ENCODE measurements around the gene RXFP4. TPM values are rescaled to one million over a fixed set of nuclear protein-coding genes. Genes with fewer than 3 reads are reported as not detected.

The RXFP4 gene
- total RNA-seq, 4 donors from 2014 or later, result not detected

Small RNA genes within 50 kb of the gene (small RNA-seq; reads per million reads assigned to genes)
- gene MIR6738 (0 reads per million in 3 donors), gene RF00015 (0 reads per million in 3 donors), gene SCARNA4 (0 reads per million in 3 donors), gene SNORA80E (65.5 to 144 (median 83.8) reads per million in 3 donors)

Other genes with a start within 250 kb of the RXFP4 start
- 10 to 100 TPM; 26.5 to 49.8 (median 28.3) TPM for gene GON4L, start 84.4 kb upstream of the RXFP4 start, total RNA-seq
- 10 to 100 TPM in 3 of 4 donors, 1 to 10 TPM in 1; 8.3 to 25.2 (median 20.3) TPM for gene SYT11, start 82.1 kb upstream of the RXFP4 start, total RNA-seq
- gene RIT1, start 30.3 kb upstream of the RXFP4 start, total RNA-seq, result 10 to 100 TPM; 23.0 to 36.8 (median 32.3) TPM
- 10 to 100 TPM; 25.8 to 41.5 (median 29.2) TPM for gene KHDC4, start 7.2 kb upstream of the RXFP4 start, total RNA-seq
- 100 to 1,000 TPM in 2 of 4 donors, 10 to 100 TPM in 2; 54.0 to 130 (median 91.8) TPM for gene ARHGEF2, start 36.9 kb downstream of the RXFP4 start, total RNA-seq
- 100 to 1,000 TPM; 118 to 229 (median 137) TPM for gene SSR2, start 79.3 kb downstream of the RXFP4 start, total RNA-seq
- gene UBQLN4, start 112.2 kb downstream of the RXFP4 start, total RNA-seq, result 10 to 100 TPM; 17.4 to 33.3 (median 26.0) TPM
- gene LAMTOR2, start 113.1 kb downstream of the RXFP4 start, total RNA-seq, result 100 to 1,000 TPM in 1 of 4 donors, 10 to 100 TPM in 3; 59.3 to 106 (median 75.5) TPM
- not detected for gene RAB25, start 119.5 kb downstream of the RXFP4 start, total RNA-seq
- 1 to 10 TPM in 1 of 4 donors, under 1 TPM in 3; under 0.01 to 1.6 (median 0.66) TPM for gene MEX3A, start 140.8 kb downstream of the RXFP4 start, total RNA-seq
- 100 to 1,000 TPM; 311 to 589 (median 380) TPM for gene LMNA, start 173.1 kb downstream of the RXFP4 start, total RNA-seq
- 1 to 10 TPM; 1.7 to 4.1 (median 2.6) TPM for gene SEMA4A, start 211.9 kb downstream of the RXFP4 start, total RNA-seq